Smooth muscle cell (in vitro differentiated cells): ENCODE results near the gene MB. TPM values are rescaled to one million over a fixed set of nuclear protein-coding genes. Genes with fewer than 3 reads are reported as not detected.

ENCODE experiments used
- DNase-seq: peaks from one replicate; lab custom pipeline; 2025; ENCODE audit not compliant: unreplicated experiment; lab: John Stamatoyannopoulos, UW
- H2AFZ ChIP-seq: fragments of 200-600 bp; sonication (generic); 2 replicates; pipeline ENCODE4 v1.6.0; 2016; ENCODE audit warnings: antibody characterized with exemption, low read depth, mild to moderate bottlenecking
- H3F3A ChIP-seq: fragments of 200-600 bp; sonication (generic); 2 replicates; pipeline ENCODE4 v1.6.0; 2017; ENCODE audit warnings: antibody characterized with exemption, low read depth
- H3K27ac ChIP-seq: fragments of 200-600 bp; sonication (generic); 2 replicates; pipeline ENCODE4 v1.5.1; 2016; ENCODE audit warnings: low read depth, mild to moderate bottlenecking
- H3K27me3 ChIP-seq: fragments of 200-600 bp; sonication (generic); 2 replicates; pipeline ENCODE4 v1.6.1; 2016; ENCODE audit warnings: low read depth, mild to moderate bottlenecking
- H3K36me3 ChIP-seq: fragments of 200-600 bp; sonication (generic); 2 replicates; pipeline ENCODE4 v1.5.1; 2016; ENCODE audit warnings: low read depth
- H3K4me1 ChIP-seq: fragments of 200-600 bp; sonication (generic); 2 replicates; pipeline ENCODE4 v1.5.1; 2016; ENCODE audit warnings: low read depth
- H3K4me2 ChIP-seq: fragments of 200-600 bp; sonication (generic); 2 replicates; pipeline ENCODE4 v1.6.0; 2016; ENCODE audit warnings: mild to moderate bottlenecking
- H3K4me3 ChIP-seq: fragments of 200-600 bp; sonication (generic); 2 replicates; pipeline ENCODE4 v1.5.1; 2016; ENCODE audit warnings: mild to moderate bottlenecking
- H3K79me2 ChIP-seq: fragments of 200-600 bp; sonication (generic); 2 replicates; pipeline ENCODE4 v1.6.0; 2016; ENCODE audit warnings: low read depth, mild to moderate bottlenecking
- H3K9ac ChIP-seq: fragments of 200-600 bp; sonication (generic); 2 replicates; pipeline ENCODE4 v1.6.0; 2016; ENCODE audit warnings: low read depth
- H3K9me3 ChIP-seq: fragments of 200-600 bp; sonication (generic); replicated peaks from 2 replicates; pipeline ENCODE4 v1.5.1; 2016; ENCODE audit warnings: low read depth
- H4K20me1 ChIP-seq: fragments of 200-600 bp; sonication (generic); 2 replicates; pipeline ENCODE4 v1.6.0; 2016; ENCODE audit warnings: low read depth
- CTCF ChIP-seq: fragments of 200-600 bp; sonication (generic); IDR thresholded peaks from 2 replicates; pipeline ENCODE4 v1.5.1; 2017; ENCODE audit warnings: borderline replicate concordance, mild to moderate bottlenecking, antibody characterized with exemption; ENCODE audit not compliant: insufficient read depth, poor library complexity, severe bottlenecking
- WGBS: methylation state at CpG from one replicate; pipeline ENCODE4 v1.1.7; 2016; ENCODE audit warnings: low lambda C conversion rate; 5-methylcytosine and 5-hydroxymethylcytosine counted together
- polyA plus RNA-seq: library from polyadenylated mRNA; unstranded; fragments of >200 nt; fragmentation: Nextera tagmentation; extraction: Ambion mirVana; gene quantifications from 2 replicates; pipeline ENCODE4 v1.2.1, GENCODE V29; 2016
- total RNA-seq: library from RNA; depleted of rRNA; stranded (reverse); fragments of >200 nt; gene quantifications from 2 replicates; pipeline ENCODE4 v1.2.3, GENCODE V29; 2014

Gene MB
- total and polyA plus RNA-seq, 2 experiments from 2014 or later = 0.53 TPM; not detected in 1

- Histone ChIP-seq H3K9me3 (no peaks in the 10 kb centered on the region), H3K4me3 (no peak overlapping the region), H2AFZ (no peak overlapping the region), H3K9ac (no peak overlapping the region), H3F3A (peaks cover 2% of the 10 kb centered on the region), H3K27me3 (no peaks in the 10 kb centered on the region), H3K4me2 (no peak overlapping the region), H3K27ac (no peak overlapping the region), H3K79me2 (no peaks in the 10 kb centered on the region), H3K4me1 (no peaks in the 10 kb centered on the region), H4K20me1 (no peaks in the 10 kb centered on the region), H3K36me3 (no peaks in the 10 kb centered on the region)
- WGBS = 93% methylated on average over 16 of the region's 16 CpGs
- DNase-seq = no peak
- TF ChIP-seq CTCF = no peak
Measured at GRCh38 chr22:35597692-35598395, 19.3 kb downstream of the MB start.

- WGBS = 42% methylated on average over 7 of the region's 7 CpGs
- Histone ChIP-seq H3K27me3 (no peaks in the 10 kb centered on the region), H3K4me2 (no peak overlapping the region), H3K27ac (no peak overlapping the region), H3F3A (no peaks in the 10 kb centered on the region), H3K9me3 (no peaks in the 10 kb centered on the region), H3K4me1 (no peaks in the 10 kb centered on the region), H3K36me3 (no peaks in the 10 kb centered on the region), H3K9ac (no peak overlapping the region), H4K20me1 (no peaks in the 10 kb centered on the region), H3K4me3 (no peak overlapping the region), H2AFZ (no peak overlapping the region), H3K79me2 (no peaks in the 10 kb centered on the region)
- TF ChIP-seq CTCF = no peak
- no peak for DNase-seq
Measured at GRCh38 chr22:35596821-35597220, 20.3 kb downstream of the MB start.

- 91% methylated on average over 5 of the region's 5 CpGs for WGBS
- TF ChIP-seq CTCF = no peak
- no peak for DNase-seq
Measured at GRCh38 chr22:35594686-35595085, 22.4 kb downstream of the MB start.

More at GRCh38 chr22:35594686-35595085, 22.4 kb downstream of the MB start:
- H3K79me2 ChIP-seq = no peaks in the 10 kb centered on the region
- no peaks in the 10 kb centered on the region for H3K9me3 ChIP-seq
- no peaks in the 10 kb centered on the region for H3K27me3 ChIP-seq
- H3K9ac ChIP-seq = no peak overlapping the region
- H3K4me2 ChIP-seq = no peak overlapping the region
- H4K20me1 ChIP-seq = no peaks in the 10 kb centered on the region
- no peak overlapping the region for H3K4me3 ChIP-seq
- peaks cover 4% of the 10 kb centered on the region for H3F3A ChIP-seq
- no peak overlapping the region for H2AFZ ChIP-seq
- no peak overlapping the region for H3K27ac ChIP-seq
- no peaks in the 10 kb centered on the region for H3K4me1 ChIP-seq
- no peaks in the 10 kb centered on the region for H3K36me3 ChIP-seq
